HepG2 (cell line): Measurements from ENCODE around the gene DDX31. TPM values are rescaled to one million over a fixed set of nuclear protein-coding genes. Genes with fewer than 3 reads are reported as not detected.

Source experiments
- ATAC-seq: fragments of 200-7000 bp; cut with Tn5 transposase; 3 replicates; pipeline ENCODE4 v1.9.1; 2020; ENCODE audit warnings: mild to moderate bottlenecking, moderate library complexity
- BruUV-seq: library from RNA; stranded (reverse); fragments of 400-500 nt; replicated peaks from 2 replicates; lab custom pipeline; 2021; lab: Mats Ljungman, UMichigan
- CTCF ChIA-PET: fragments of 300-600 bp; formaldehyde crosslinking; extraction: SDS; loops from one replicate; lab custom pipeline; 2021; ENCODE audit warnings: low total read pairs, inconsistent platforms, low intra/inter-chr PET ratio; lab: Yijun Ruan, JAX
- POLR2A ChIA-PET: fragments of 350-600 bp; sonication (Branson Sonifier 250); formaldehyde crosslinking; loops from one replicate; lab custom pipeline; 2020; ENCODE audit warnings: antibody characterized with exemption, inconsistent platforms; lab: Yijun Ruan, JAX
- DNase-seq: peaks from one replicate; pipeline ENCODE4 v3.0.0-alpha.2; 2015; ENCODE audit warnings: low spot score
- FAIRE-seq: peaks from 3 replicates; lab custom pipeline; 2011; peaks lifted over from hg19 to GRCh38; lab: Jason Lieb, UNC
- H2AFZ ChIP-seq: one replicate; pipeline ENCODE4 v1.6.1; 2011; ENCODE audit warnings: low read length, inconsistent platforms
- H3K27ac ChIP-seq: fragments of 300-600 bp; 3 replicates; pipeline ENCODE4 v1.8.0; 2011; ENCODE audit warnings: mixed run types, mild to moderate bottlenecking, mixed read lengths, low read length, inconsistent platforms; ENCODE audit not compliant: insufficient read depth; ENCODE audit errors: extremely low read length
- H3K27me3 ChIP-seq, 2 experiments: fragments of 200-600 bp in 1 of 2; 2 replicates in 1 of 2; 3 replicates in 1 of 2; pipeline versions ENCODE4 v1.6.0 to v1.8.0; 2011; ENCODE audit warnings: low read length in 2 of 2, mild to moderate bottlenecking in 2 of 2, moderate library complexity in 2 of 2, inconsistent platforms in 1 of 2; ENCODE audit not compliant: insufficient read depth in 2 of 2, control insufficient read depth in 1 of 2
- H3K36me3 ChIP-seq, 2 experiments: fragments of 200-600 bp in 1 of 2; replicated peaks in 1 of 2; 2 replicates in 1 of 2; 3 replicates in 1 of 2; pipeline versions ENCODE4 v1.5.1 to v1.8.0; 2011; ENCODE audit warnings: low read length in 2 of 2, inconsistent platforms in 1 of 2; ENCODE audit not compliant: insufficient read depth in 2 of 2, control insufficient read depth in 1 of 2
- H3K4me1 ChIP-seq: 2 replicates; pipeline ENCODE4 v1.5.1; 2012; ENCODE audit warnings: low read length, inconsistent platforms; ENCODE audit not compliant: insufficient read depth
- H3K4me2 ChIP-seq: 2 replicates; pipeline ENCODE4 v1.6.0; 2011; ENCODE audit warnings: low read depth, low read length, inconsistent platforms
- H3K4me3 ChIP-seq, 3 experiments: fragments of 200-600 bp in 1 of 3; sonication (generic), shearing (Covaris generic) in 1 of 3; replicated peaks in 1 of 3; 2 replicates each; pipeline ENCODE4 v1.5.1; 2011 to 2016; ENCODE audit warnings: low read length in 3 of 3, inconsistent platforms in 2 of 3, low read depth in 2 of 3, mild to moderate bottlenecking in 2 of 3, control low read depth in 1 of 3, mixed read lengths in 1 of 3; ENCODE audit not compliant: insufficient read depth in 1 of 3
- H3K79me2 ChIP-seq: one replicate; pipeline ENCODE4 v1.6.1; 2011; ENCODE audit warnings: low read length, inconsistent platforms; ENCODE audit not compliant: insufficient read depth
- H3K9ac ChIP-seq: 2 replicates; pipeline ENCODE4 v1.6.0; 2011; ENCODE audit warnings: mild to moderate bottlenecking, low read depth, low read length, inconsistent platforms; ENCODE audit not compliant: insufficient read depth
- H3K9me3 ChIP-seq: 2 replicates; pipeline ENCODE4 v1.5.1; 2012; ENCODE audit warnings: mild to moderate bottlenecking, low read length
- H4K20me1 ChIP-seq: 2 replicates; pipeline ENCODE4 v1.6.0; 2011; ENCODE audit warnings: inconsistent platforms, mild to moderate bottlenecking, low read length, moderate library complexity; ENCODE audit not compliant: insufficient read depth
- CENPT ChIP-seq: sonication (generic); formaldehyde crosslinking; IDR thresholded peaks from 2 replicates; pipeline ENCODE4 v1.8.0; 2022; ENCODE audit warnings: low read depth, mild to moderate bottlenecking, moderate library complexity, missing genetic modification reagents
- E2F2 ChIP-seq: sonication (generic); formaldehyde crosslinking; IDR thresholded peaks from 2 replicates; pipeline ENCODE4 v1.4.0; 2020; ENCODE audit warnings: missing genetic modification reagents, borderline replicate concordance
- GMEB2 ChIP-seq: IDR thresholded peaks from 2 replicates; pipeline ENCODE4 v1.6.1; 2016; ENCODE audit warnings: missing biosample characterization, missing genetic modification reagents, low read depth
- JUND ChIP-seq: sonication (generic); formaldehyde crosslinking; IDR thresholded peaks from 2 replicates; pipeline ENCODE4 v1.8.0; 2022; ENCODE audit warnings: mild to moderate bottlenecking, missing genetic modification reagents
- KLF9 ChIP-seq: IDR thresholded peaks from 2 replicates; pipeline ENCODE4 v1.6.1; 2016; ENCODE audit warnings: low read depth
- POGK ChIP-seq: sonication (generic); formaldehyde crosslinking; conservative IDR thresholded peaks from 2 replicates; pipeline ENCODE4 v1.8.0; 2022; ENCODE audit warnings: mild to moderate bottlenecking, moderate library complexity, missing genetic modification reagents
- SAP130 ChIP-seq: IDR thresholded peaks from 2 replicates; pipeline ENCODE4 v1.6.1; 2016; ENCODE audit warnings: low read depth
- SRSF4 ChIP-seq: fragments of 200-400 bp; formaldehyde crosslinking; IDR thresholded peaks from one replicate; pipeline ENCODE4 v1.6.1; 2018; ENCODE audit warnings: mild to moderate bottlenecking, low read depth, low read length, moderate library complexity; ENCODE audit not compliant: poor library complexity, severe bottlenecking
- ZNF101 ChIP-seq: sonication (generic); formaldehyde crosslinking; IDR thresholded peaks from 2 replicates; pipeline ENCODE4 v1.4.0; 2020; ENCODE audit warnings: mild to moderate bottlenecking, low read depth, missing genetic modification reagents, borderline replicate concordance
- ZNF543 ChIP-seq: sonication (generic); formaldehyde crosslinking; IDR thresholded peaks from 2 replicates; pipeline ENCODE4 v1.4.0; 2020; ENCODE audit warnings: mild to moderate bottlenecking, missing genetic modification reagents
- ZNF572 ChIP-seq: sonication (generic); formaldehyde crosslinking; IDR thresholded peaks from 2 replicates; pipeline ENCODE4 v1.5.1; 2020; ENCODE audit warnings: mild to moderate bottlenecking, missing genetic modification reagents
- ZSCAN29 ChIP-seq: sonication (generic); formaldehyde crosslinking; conservative IDR thresholded peaks from 2 replicates; pipeline ENCODE4 v1.4.0; 2020; ENCODE audit warnings: mild to moderate bottlenecking, missing genetic modification reagents
- WGBS: methylation state at CpG from one replicate; pipeline ENCODE4 v1.1.6; 2017; ENCODE audit warnings: low lambda C conversion rate; 5-methylcytosine and 5-hydroxymethylcytosine counted together
- in situ Hi-C: cut with HindIII; loops from 2 replicates; pipeline ENCODE4 v1.10.0; 2017; ENCODE audit warnings: low pct_unique_long_range_greater_than_20kb; ENCODE audit not compliant: extremely low pct_ligation_motif_present
- intact Hi-C: fragments of 100-400 bp; cut with micrococcal nuclease; formaldehyde crosslinking; loops from one replicate; pipeline ENCODE4 v1.10.0; 2022; ENCODE audit not compliant: unreplicated experiment
- polyA plus RNA-seq, 8 experiments: library from polyadenylated mRNA; depleted of rRNA in 3 of 8; stranded (reverse) in 7 of 8; unstranded in 1 of 8; fragments of >200 nt; fragmentation: Illumina TruSeq in 4 of 8; extraction: Trizol in 4 of 8; gene quantifications; 2 replicates each; pipeline versions ENCODE4 v1.2.1 to v1.2.3, GENCODE V29; 2011 to 2016; ENCODE audit warnings: low read depth in 4 of 8, missing spikeins in 1 of 8, mixed read lengths in 1 of 8; ENCODE audit not compliant: insufficient read depth in 1 of 8
- total RNA-seq, 5 experiments: library from RNA; depleted of rRNA; stranded (reverse); fragments of >200 nt; fragmentation: Illumina TruSeq; extraction: Trizol; gene quantifications; 2 replicates each; pipeline ENCODE4 v1.2.3, GENCODE V29; 2016; ENCODE audit warnings: low read depth in 1 of 5
- TF ChIP-seq, protein P1 (sequence below): sonication (generic); formaldehyde crosslinking; IDR thresholded peaks from 2 replicates; pipeline ENCODE4 v1.8.1; 2023; ENCODE audit warnings: mild to moderate bottlenecking, moderate library complexity, missing genetic modification reagents
- TF ChIP-seq, protein P2 (sequence below): sonication (generic); formaldehyde crosslinking; IDR thresholded peaks from 2 replicates; pipeline ENCODE4 v1.4.0; 2020; ENCODE audit warnings: missing genetic modification reagents

DDX31 gene
- total and polyA plus RNA-seq, 2 of the 13 experiments (the other 11 are each of a cell fraction or from before 2014, with no cell fraction given) = 11.4 to 16.3 TPM

GRCh38 chr9:132690696-132691095 lies 20.9 kb upstream of the DDX31 start:
- 94% methylated on average over 1 of the region's 1 CpG for WGBS
- H3K9ac ChIP-seq = no peak overlapping the region
- no peak for DNase-seq
- H2AFZ ChIP-seq = no peak overlapping the region
- BruUV-seq = no TSS peak
- in situ Hi-C loops (loop anchor here (10.0 kb wide), 1 partner anchor 104 kb away; no protein-coding TSS in a partner anchor), intact Hi-C loops (no loop called here)
- ATAC-seq = no peak
- no peaks in the 10 kb centered on the region for H3K4me1 ChIP-seq
- H3K4me3 ChIP-seq = no peak overlapping the region
- H3K27me3 ChIP-seq = no peaks in the 10 kb centered on the region
- peaks cover 17 to 46% of the 10 kb centered on the region in 2 experiments; a peak in 4 of 5 replicates for H3K36me3 ChIP-seq
- FAIRE-seq = no peak
- ChIA-PET CTCF (no interaction called here), POLR2A (no interaction called here)
- no peaks in the 10 kb centered on the region for H3K79me2 ChIP-seq
- no peak overlapping the region for H3K4me2 ChIP-seq
- no peaks in the 10 kb centered on the region for H4K20me1 ChIP-seq
- 0 out of 2 replicates have a peak, but pooled peaks cover 1% of the 10 kb centered on the region for H3K9me3 ChIP-seq
- H3K27ac ChIP-seq = no peak overlapping the region
- TF ChIP-seq, protein P1, sequence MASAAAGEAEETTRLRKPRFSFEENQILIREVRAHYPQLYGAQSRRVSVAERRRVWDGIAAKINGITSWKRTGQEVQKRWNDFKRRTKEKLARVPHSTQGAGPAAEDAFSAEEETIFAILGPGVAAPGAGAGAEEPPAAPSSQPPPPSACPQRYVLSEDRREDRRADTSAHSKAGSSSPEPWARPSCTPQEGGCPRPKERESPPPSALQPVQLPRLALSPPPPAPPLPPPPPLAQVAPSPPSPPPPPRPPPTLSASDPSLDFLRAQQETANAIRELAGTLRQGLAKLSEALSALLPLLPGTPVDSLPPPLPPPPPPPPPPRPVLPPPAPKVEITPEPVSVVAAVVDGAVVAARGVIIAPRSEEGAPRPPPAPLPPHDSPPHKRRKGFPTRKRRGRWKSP = no peak
- no peak for TF ChIP-seq GMEB2
- no peak for TF ChIP-seq SRSF4
- TF ChIP-seq SAP130 (CRISPR knock-in tag) = no peak
- no peak for TF ChIP-seq POGK
- TF ChIP-seq, protein P2, sequence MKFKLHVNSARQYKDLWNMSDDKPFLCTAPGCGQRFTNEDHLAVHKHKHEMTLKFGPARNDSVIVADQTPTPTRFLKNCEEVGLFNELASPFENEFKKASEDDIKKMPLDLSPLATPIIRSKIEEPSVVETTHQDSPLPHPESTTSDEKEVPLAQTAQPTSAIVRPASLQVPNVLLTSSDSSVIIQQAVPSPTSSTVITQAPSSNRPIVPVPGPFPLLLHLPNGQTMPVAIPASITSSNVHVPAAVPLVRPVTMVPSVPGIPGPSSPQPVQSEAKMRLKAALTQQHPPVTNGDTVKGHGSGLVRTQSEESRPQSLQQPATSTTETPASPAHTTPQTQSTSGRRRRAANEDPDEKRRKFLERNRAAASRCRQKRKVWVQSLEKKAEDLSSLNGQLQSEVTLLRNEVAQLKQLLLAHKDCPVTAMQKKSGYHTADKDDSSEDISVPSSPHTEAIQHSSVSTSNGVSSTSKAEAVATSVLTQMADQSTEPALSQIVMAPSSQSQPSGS (CRISPR knock-in tag) = no peak
- TF ChIP-seq ZNF101 (CRISPR knock-in tag) = no peak
- no peak for TF ChIP-seq E2F2 (CRISPR knock-in tag)
- TF ChIP-seq CENPT (CRISPR knock-in tag) = no peak
- TF ChIP-seq JUND (CRISPR knock-in tag) = no peak
- TF ChIP-seq ZNF543 (CRISPR knock-in tag) = no peak
- TF ChIP-seq ZSCAN29 = no peak
- TF ChIP-seq ZNF572 (CRISPR knock-in tag) = no peak
- TF ChIP-seq KLF9 (CRISPR knock-in tag) = no peak
